Measurements from ENCODE around the gene ZNF598. TPM values are rescaled to one million over a fixed set of nuclear protein-coding genes. Genes with fewer than 3 reads are reported as not detected.
A peak's percentile ranks its signal among the peaks of the same experiment; 100 is the strongest.

Gene ZNF598
- total RNA-seq, 1 experiment from 2014 or later = 70.9 TPM

DNA sequence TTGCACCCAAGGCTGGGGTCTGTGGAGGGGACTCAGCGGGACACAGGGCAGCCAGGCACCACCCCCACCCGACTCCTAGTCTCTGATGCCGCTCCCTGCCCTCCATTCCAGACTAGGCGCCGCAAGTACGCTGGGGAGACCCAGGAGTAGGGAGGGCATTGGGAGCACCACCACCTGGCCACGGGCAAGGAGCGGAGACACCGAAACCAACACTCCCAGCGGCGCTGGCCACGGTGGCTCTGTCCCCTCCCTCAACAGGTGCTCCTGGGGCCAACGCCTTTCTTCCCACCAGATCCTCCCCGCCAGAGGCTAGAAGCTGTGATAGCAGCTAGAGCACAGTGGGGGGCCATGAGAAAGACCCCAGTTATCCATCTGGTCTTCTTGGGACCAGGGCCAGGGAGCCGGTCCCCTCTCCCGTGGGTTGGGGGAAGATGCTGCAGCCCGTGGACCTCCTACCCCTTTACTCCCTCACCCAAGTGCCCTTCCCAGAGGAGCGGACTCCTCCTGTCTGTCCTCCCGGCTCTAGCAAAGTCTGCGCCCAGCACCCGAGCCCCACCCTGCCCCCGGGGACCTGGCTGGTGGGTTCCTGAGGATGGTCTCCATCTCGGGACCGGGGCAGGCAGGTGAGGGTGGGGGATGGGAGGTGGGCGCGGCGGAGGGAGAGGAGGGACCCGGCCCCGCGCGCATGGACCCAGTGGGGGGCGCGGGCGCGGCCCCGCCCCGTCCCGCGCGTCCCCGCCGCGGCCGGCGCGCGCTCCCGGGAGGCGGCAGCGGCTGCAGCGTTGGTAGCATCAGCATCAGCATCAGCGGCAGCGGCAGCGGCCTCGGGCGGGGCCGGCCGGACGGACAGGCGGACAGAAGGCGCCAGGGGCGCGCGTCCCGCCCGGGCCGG, 20.2 kb downstream of the ZNF598 start, which contains the start of gene SYNGR3:
TSS of gene SYNGR3 (plus strand) at position 762 of the 892 bp plus-strand sequence. CDS start 133 bp downstream, outside the sequence.
- TF ChIP-seq, protein P1, sequence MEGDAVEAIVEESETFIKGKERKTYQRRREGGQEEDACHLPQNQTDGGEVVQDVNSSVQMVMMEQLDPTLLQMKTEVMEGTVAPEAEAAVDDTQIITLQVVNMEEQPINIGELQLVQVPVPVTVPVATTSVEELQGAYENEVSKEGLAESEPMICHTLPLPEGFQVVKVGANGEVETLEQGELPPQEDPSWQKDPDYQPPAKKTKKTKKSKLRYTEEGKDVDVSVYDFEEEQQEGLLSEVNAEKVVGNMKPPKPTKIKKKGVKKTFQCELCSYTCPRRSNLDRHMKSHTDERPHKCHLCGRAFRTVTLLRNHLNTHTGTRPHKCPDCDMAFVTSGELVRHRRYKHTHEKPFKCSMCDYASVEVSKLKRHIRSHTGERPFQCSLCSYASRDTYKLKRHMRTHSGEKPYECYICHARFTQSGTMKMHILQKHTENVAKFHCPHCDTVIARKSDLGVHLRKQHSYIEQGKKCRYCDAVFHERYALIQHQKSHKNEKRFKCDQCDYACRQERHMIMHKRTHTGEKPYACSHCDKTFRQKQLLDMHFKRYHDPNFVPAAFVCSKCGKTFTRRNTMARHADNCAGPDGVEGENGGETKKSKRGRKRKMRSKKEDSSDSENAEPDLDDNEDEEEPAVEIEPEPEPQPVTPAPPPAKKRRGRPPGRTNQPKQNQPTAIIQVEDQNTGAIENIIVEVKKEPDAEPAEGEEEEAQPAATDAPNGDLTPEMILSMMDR (conservative IDR thresholded peaks at IDR 0.05) = no peak
- Histone ChIP-seq H2BK15ac (ENCODE audit: low read depth, low read length) (no peak within 1 kb of the TSS; the same call in 1 of the 2 replicates), H4K20me1 (ENCODE audit: control insufficient read depth, insufficient read depth, insufficient read length) (peaks cover 2% of the 10 kb centered on the region), H3K79me2 (ENCODE audit: insufficient read depth, low read length) (no peaks in the 10 kb centered on the region; the same call in 1 of the 2 replicates), H2BK5ac (ENCODE audit: insufficient read length, low read length) (no peak within 1 kb of the TSS), H2BK120ac (ENCODE audit: low read depth, low read length, poor library complexity, severe bottlenecking) (no peak within 1 kb of the TSS), H3K27me3 (ENCODE audit: insufficient read depth, low read length) (peaks cover 15% of the 10 kb centered on the region; the same call in 1 of the 2 replicates), H3K9me3 (ENCODE audit: control insufficient read depth, low read depth, low read length) (no peaks in the 10 kb centered on the region), H3K23me2 (ENCODE audit: insufficient read length, low read depth, low read length, poor library complexity, severe bottlenecking) (peaks cover 25% of the 10 kb centered on the region), H3K9ac (ENCODE audit: extremely low read depth, insufficient read length, low read length) (no peak within 1 kb of the TSS), H2AFZ (ENCODE audit: low read length) (no peak within 1 kb of the TSS), H3T11ph (ENCODE audit: low read length) (no peak within 1 kb of the TSS), H2BK12ac (ENCODE audit: insufficient read length, low read depth, low read length) (no peak within 1 kb of the TSS), H4K5ac (ENCODE audit: insufficient read length, low read depth, low read length) (no peak within 1 kb of the TSS), H3K4me1 (ENCODE audit: insufficient read depth, low read length) (no peaks in the 10 kb centered on the region; the same call in 1 of the 2 replicates), H3K56ac (ENCODE audit: insufficient read length, low read depth, low read length) (no peak within 1 kb of the TSS), H2AK5ac (ENCODE audit: insufficient read length, low read length) (no peak within 1 kb of the TSS), H3K23ac (ENCODE audit: insufficient read length, low read depth, low read length) (no peak within 1 kb of the TSS), H3K27ac (ENCODE audit: insufficient read length, low read depth, low read length) (no peak within 1 kb of the TSS), H3K4me2 (ENCODE audit: insufficient read depth, insufficient read length, low read length) (peak within 1 kb of the TSS; percentile 53), H2BK20ac (ENCODE audit: low read depth, low read length, poor library complexity, severe bottlenecking) (no peak within 1 kb of the TSS), H3K4ac (ENCODE audit: low read depth, low read length) (no peak within 1 kb of the TSS), H4K91ac (ENCODE audit: insufficient read length, low read depth, low read length) (no peak within 1 kb of the TSS), H3K18ac (ENCODE audit: insufficient read length, low read depth, low read length) (no peak within 1 kb of the TSS), H3K14ac (ENCODE audit: insufficient read depth, low read length) (peak within 1 kb of the TSS; percentile 70), H3K79me1 (ENCODE audit: insufficient read depth, low read depth, low read length, poor library complexity, severe bottlenecking) (no peaks in the 10 kb centered on the region), H4K8ac (replicated peaks; ENCODE audit: insufficient read length, low read depth, low read length) (no peak within 1 kb of the TSS)
- Mint-ChIP-seq H3K36me3 (ENCODE audit: insufficient read depth in 1 of 3, low read depth in 3 of 3) (peaks cover 0 to 20% (median 18%) of the 10 kb centered on the region in 3 experiments; a peak in 6 of 7 replicates), H3K9me3 (no peaks in the 10 kb centered on the region; a peak in 1 of 5 replicates), H3K4me1 (peaks cover 22 to 28% of the 10 kb centered on the region in 2 experiments), H3K4me3 (peak within 1 kb of the TSS; percentile 66 to 84), H3K27me3 (ENCODE audit: low read depth) (peaks cover 42% of the 10 kb centered on the region), H3K27ac (peak within 1 kb of the TSS in 1 of 3 experiments; percentile 57; a peak in 1 of 7 replicates)
- WGBS (ENCODE audit: extremely low coverage, insufficient read length, low lambda C conversion rate) = no CpG with 5 or more reads among the region's 67 CpGs
- peak; percentile 60 for DNase-seq
